Activated CD8-positive, alpha-beta memory T cell treated with anti-CD3 and anti-CD28 coated beads, Interleukin-2, amount 50 U/mL, for 1 hour (primary cell): ENCODE measurements around the gene TNFRSF11A.

ENCODE experiments used
- DNase-seq: peaks from one replicate; pipeline ENCODE4 v3.0.0-alpha.2; 2020; ENCODE audit errors: extremely low read depth

TNFRSF11A gene

DNA sequence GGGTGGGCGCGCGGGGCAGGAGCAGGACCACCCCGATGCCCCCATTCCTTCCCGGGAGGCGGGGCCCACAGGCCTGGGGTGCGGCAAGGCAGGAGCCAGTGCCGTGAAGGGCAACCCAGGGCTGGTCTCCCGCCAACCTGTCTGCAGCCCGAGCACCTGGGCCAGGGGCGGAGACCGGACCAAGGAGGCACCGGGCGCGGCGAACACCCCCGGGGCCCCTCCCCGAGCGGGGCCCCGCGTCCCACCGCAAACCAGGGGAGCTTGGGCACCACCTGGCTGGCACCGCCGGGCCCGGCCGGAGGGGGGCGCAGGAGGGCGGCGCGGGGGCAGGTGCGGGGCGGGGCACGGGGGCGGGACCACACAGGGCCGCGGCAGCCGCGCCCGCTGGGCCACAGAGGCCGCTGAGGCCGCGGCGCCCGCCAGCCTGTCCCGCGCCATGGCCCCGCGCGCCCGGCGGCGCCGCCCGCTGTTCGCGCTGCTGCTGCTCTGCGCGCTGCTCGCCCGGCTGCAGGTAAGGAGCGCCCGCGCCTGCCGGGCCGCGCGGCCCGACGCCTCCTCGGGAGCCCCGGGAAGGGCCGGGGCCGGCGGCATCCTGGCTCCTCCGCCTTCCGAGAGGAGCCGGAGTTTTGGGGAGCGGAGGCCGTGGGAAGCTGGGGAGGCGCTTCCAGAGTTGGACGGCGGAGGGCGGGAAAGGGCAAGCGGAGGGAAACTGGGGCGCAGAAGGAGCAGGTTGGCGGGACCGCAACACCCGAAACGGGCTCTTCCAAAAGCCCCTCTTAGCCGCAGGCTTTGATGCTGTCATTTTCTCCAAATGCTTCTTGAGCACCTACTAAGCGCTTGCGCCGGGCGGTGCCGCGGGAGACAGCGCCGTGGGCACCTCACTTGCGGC lies at the start of gene TNFRSF11A:
TSS of gene TNFRSF11A (plus strand) at position 394 of the 889 bp plus-strand sequence. CDS start at position 437, 43 bp downstream.
- no peak for DNase-seq

DNA sequence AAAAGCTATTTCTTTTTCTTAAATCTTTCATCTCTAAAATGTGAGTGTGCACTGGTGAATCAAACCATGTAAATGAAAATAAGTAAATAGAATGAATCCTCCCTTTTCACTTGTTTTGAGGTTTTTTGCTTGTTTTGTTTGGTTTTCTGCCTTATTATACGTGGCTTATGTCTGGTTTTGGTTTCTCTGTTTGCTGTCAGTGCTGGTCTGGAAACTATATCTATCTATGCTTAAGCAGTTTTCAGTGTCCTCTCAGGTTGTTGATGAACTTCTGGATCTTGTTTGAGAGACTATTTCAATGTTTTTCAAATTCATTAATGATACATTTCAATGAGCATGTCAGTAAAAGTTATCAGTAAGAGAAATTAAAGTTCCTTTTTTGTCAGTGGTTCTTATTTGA lies 48.1 kb upstream of the TNFRSF11A start:
- no peak for DNase-seq

DNA sequence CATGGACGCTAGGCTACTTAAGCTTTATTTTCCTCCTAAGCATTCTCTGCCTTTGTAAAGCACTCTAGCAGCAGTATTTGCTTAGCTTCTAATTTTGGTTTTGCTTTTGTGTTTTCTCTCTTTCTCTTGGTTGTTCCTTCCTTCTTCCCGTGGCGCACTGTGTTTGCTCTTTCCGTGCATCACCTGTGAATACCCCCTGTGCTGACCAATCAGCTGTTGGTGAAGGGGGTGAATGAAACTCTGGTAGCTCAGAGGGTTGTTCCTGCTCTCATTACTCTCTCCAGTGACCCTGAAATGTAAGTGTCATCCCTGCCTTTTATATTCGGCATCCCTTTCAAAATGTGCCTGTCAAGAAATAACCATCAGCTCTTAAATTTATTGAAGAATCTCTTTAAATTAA lies 45.5 kb upstream of the TNFRSF11A start:
- no peak for DNase-seq

DNA sequence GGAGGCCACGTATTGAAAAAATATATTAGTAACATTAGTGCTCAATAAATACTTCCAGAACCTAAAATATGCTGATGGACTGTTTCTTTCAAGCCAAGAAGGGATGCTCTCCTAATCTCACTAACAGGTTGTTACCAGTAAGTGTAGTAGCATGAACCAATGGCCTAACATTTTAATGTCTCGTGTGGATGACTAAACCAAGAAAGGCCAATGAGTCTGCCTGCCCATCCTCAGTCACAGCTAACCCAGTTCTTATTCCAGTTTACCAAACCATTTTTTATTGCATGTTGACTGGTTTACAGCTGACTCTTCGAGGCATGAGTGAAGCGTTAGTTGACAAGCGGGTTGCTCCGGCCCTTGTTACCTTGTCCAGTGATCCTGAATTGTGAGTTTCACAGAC lies 45.1 kb upstream of the TNFRSF11A start:
- no peak for DNase-seq

DNA sequence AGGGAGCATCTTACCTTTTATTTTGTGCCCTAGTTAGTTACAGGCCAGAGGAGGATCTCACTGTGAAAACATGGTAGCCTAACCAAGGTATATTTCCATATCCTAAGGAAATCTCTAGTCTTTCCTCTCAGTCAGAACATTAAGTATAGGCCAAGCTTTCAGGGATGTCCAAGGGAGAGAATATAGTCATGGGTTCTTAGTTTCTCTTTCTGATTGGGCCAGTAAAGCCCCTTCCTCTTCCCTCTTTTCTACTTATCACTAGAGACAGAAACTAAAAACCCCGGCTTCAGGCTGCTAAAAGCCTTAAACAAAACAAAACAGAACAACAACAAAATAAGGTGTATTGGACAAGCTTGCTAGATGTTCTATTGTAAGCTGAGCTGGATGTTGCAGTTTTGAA lies 44.3 kb upstream of the TNFRSF11A start:
- no peak for DNase-seq

DNA sequence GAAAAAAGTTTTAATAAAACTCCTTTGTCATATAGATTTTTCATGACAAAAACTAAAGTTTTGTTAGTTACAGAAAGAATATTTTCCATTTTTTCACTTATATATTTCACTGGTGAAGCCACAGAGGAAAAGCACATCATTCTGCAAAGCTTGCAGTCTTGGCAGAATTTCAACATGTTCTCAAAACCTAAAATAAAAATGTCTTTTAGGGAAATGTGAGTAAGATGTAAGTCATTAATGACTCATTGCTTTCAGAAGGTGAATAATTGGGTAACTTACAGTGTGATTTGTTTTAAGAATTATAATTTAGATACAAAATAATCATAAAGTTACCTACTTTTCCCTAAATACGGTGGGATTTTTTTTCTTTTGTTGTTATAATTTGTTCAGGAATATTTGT lies 43.4 kb upstream of the TNFRSF11A start:
- DNase-seq, result no peak

DNA sequence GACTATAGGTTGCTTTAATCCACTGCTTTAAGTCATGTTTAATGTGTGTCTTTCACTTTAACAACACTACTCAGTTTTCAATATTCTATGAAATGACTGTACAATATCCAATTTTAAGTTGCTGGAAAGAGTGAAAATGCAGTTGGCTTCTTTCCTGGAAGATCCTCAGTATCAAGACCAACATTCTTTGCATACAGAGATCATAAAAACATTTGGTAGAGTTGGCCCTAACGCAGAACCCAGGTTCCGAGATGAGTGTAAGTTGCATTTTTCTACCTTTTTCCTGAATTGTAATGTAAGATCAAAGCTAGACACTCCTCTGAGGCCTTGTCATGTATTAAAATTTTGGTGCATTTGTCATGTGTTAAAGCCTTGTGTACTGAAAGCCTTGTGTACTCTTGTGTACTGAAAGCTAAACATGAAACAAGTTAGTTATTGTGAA lies 42.9 kb upstream of the TNFRSF11A start:
- no peak for DNase-seq

DNA sequence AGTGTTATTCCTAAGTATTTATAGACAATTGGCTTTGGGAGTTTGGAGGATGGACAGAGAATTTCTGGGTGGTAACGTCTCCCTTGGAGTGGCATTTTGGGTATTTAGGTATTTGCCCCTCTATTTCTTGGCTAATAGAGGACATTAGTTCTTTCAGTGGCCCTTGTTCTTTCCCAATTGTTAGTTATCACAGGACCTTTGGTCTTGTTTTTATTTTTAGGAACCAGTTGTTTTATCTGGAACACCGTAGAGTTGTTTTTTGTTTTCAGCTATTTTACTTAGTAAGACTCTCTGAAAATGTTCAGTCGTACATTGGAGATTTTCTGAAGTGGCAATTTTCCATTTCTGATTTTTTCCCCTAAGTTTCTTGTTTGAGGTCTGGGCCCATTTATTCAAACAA lies 40.5 kb upstream of the TNFRSF11A start:
- DNase-seq, result no peak

DNA sequence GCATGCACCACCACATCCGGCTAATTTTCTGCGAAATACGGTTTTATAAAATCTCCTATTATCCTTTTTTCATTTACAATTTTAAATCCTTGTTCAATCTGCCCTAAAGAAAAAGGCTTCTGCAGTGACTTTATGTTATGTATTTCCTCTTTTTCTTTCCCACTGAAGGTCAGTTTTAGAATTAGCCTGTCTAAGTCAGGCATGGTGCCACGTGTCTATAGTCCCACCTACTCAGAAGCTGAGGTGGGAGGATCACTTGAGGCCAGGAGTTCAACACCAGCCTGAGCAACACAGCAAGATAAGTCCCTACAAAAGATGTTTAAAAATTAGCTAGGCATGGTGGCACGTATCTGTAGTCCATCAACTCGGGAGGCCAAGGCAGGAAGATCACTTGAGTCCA lies 39.8 kb upstream of the TNFRSF11A start:
- DNase-seq, result no peak

DNA sequence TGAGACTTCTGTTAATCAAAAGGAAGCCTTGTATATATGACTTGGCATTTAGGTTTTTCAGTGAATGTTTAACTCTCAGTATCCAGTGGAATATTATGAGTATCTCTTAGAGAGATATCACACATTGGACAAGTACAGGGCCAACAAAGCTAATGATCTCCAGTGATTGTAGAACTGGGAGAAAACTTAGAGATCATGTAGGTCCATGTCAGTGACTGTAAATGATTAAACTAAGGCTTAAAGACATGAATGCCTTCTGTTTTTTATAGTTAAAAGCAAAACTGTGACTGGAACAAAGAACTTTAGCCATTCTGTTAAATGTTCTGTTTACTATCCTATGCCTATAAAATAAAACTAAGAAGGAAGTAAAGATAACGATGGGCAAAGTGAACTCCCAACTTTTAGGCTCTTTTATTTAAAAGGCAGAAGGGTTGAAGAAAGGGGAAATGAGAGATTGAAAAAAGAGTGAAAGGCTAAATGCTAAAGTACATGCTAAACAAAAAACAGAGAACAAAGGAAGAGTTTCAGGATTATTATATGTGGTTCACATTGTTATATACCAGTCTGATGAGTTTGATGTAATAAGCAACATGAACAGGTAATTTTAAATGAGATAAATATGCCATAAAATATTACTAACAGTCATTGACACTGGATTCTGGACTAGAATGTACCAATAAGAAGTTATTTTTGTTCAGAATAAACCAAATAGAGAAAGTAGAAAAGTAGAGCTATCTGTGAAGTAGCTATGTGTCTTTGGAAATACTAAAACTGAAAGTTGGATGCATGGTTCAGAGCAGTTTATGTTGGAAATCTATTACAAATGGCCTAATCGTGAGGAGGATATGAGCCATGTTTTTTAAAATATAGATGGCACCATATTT lies 37.1 kb upstream of the TNFRSF11A start:
- DNase-seq, result no peak

DNA sequence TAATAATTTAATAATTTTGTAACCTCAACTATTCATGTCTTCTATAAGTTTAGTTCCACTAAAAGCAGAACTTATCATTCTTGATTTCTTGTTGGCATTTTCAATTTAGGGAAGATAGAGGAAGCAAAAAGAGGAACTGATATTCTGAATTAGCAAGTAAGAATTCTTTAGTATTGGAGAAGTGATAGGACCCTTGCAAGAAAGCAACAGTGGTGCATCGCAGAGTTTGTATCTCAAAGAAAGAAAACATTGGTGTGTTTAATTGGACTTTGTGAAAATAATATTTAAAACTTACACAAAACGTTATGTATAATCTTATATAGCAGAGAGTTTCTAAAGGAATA lies 36.5 kb upstream of the TNFRSF11A start:
- no peak for DNase-seq

DNA sequence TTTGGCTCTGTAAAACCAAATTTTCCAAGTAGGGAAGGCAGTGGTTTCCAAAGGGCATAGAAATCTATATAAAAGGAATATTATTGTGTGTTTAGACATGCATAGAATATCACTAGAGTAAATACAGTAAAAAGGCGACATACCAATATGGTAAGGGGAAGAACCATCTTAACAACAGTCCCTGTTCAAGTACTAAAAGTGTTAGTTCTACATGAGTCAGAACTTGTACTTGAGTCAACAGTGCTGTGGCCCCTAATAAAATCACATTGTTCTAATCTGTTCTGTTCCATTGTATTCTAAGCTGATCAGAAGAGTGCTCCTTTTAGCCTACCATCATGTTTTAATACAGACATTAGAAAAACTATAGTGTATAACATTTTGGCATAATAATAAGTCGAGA lies 36.1 kb upstream of the TNFRSF11A start:
- DNase-seq, result no peak

DNA sequence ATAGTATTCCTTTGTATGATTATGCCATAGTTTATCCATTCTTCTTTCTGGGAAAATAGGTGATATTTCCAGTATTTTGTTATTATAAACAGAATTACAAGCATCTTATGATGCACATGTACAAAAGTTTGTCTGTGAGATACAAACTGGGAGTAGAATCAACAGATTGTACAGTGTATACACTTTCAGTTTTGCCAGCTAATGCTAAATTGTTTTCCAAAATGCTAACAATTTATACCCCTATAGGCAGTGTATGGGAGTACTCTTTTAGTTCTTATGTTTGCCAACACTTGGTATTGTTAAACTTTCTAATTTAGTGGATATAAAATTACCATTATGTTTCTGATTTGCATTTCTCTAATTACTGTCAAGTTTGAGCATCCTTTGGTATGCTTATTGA lies 31.0 kb upstream of the TNFRSF11A start:
- DNase-seq, result no peak

DNA sequence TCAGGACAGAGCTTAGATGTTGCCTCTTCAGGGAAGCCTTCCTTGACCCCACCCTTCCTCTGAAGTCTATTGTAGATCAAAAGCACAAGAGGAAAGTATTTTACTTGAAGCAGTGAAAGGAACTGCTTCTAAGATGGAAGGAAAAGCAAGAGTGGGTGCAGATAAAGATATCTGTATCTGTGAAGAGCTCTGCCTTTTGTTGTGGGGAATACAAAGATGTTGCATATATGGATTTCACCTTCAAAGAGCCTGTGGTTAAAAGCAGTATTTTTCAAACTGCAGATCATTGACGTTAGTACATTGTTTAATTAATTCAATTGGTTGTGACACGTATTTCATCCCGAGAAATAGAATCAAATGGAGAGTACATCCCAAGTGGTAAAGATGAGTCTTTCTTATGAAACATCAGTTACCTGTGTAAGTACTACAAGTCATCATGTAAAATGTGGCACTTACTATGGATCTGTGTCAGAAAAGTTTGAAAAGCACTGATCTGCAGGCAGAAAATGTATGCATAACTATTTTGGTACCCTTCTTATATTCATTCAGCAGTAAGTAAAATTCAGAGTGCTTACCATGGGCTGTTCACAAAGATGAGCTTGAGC lies 24.6 kb upstream of the TNFRSF11A start:
- DNase-seq, result no peak

DNA sequence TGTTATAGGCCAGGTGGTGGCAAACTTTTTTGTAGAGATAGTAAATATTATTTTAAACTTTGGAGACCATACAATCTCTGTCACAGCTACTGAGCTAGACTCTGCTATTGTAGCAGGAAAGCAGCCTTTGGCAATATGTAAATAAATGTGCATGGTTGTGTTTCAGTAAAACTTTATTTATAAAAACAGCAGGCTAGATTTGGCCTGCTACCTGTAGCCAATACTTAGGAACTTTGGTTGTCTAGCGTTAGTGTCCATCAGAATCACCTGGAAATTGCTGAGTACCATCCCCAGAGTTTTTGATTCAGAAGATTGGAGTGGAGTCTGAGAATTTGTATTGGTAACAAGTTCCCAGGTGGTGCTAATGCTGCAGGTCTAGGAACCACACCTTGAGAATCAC lies 23.8 kb upstream of the TNFRSF11A start:
- DNase-seq, result no peak

DNA sequence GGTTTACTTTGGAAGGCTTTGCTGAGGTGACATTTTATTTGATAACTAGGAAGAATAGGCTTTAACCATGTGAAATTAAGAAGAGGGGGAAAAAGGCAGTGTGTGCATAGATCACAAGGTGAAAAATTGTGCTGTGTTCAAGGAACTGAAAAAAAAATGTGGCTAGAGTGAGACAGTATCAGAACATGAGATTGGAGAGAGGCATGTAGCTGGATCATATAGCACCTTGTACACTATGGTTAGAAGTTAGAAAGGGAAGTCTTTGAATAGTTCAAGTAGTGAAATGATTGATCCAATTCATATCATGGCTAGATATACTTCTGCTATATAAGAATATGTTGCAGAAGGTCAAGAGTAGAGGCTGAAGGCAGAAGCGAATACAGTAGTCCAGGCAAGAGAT lies 12.3 kb upstream of the TNFRSF11A start:
- no peak for DNase-seq

DNA sequence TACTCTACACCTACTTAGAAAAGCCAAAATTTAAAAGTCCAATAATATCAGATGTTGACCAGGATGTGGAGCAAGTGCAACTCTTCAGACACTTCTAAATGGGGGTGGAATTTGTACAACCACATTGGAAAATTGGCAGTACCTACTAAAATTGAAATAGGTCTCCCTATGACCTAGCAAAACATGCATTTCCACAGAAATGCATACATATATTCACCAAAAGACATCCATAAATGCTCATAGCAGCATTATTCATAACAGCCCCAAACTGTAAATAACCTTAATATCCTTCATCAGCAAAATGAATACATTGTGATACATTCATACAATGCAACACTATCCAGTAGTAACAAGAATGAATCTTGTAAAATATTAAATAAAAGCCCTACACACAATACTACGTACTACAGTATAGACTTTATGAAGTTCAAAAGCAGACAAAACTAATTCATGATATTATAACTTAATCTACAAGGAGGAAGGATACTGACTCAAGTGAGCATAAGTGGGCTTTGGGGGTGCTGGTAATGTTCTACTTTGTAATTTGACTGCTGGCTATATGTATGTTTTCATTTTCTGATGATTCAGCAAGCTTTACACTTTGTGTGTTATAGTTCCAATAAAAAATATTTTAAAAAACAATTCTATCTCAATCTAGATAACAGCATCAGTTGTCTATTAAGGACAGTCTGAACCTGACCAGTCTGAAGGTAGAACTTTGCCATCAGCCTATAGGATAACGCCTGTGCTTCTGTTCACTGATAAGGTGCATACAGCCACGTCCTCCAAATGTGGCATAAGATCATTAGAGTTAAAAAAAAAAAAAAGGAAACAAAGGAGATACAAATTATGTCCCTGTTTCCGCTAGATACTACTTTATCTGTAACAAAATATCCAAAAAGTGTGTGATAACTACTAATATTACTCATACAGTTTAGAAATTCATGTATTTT lies 6.6 kb upstream of the TNFRSF11A start:
- no peak for DNase-seq

DNA sequence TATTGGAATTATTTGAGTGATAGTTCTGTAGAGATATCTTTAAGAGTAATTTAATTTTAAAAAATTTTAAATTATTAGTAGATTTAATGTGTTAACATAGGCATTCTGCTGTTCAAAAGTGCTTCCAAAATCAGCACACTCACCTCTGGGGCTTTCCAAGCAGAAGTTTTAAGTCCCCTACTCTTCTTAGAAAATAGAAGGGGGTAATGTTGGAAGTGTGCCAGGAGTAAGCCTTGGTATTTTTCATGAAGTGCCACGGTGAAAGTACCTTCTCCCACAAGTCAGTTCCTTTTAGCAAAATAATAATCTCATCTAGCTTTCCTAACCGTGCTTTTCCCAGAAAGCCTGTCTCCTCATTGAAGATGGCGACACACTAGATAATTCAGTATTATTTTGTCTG lies 3.9 kb upstream of the TNFRSF11A start:
- no peak for DNase-seq

DNA sequence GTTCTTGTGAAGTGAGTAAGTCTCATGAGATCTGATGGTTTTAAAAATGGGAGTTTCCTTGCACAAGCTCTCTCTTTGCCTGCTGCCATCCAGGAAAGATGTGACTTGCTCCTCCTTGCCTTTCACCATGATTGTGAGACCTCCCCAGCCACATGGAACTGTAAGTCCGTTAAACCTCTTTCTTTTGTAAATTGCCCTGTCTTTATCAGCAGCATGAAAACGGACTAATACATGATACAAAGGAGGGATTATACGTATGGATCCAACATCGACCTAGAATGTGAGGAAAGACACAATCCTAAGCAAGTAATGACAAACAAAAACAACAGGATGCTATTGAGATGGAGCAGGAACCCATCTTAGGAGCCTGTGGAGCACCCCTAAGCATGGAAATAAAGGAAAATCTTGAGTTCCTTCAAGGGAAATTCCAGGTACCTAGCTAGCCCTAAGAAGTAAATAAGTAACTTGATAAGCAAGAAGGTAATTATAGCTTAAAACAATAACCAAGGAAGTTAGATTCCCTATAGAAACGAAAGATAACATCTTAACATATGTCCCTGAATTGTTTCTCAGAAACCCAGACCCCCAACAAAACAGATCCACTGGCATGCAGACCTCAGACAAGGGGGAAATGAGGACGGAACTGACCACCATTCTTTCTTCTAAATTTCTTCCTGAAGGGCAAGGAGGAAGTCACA lies 1.5 kb upstream of the TNFRSF11A start:
- no peak for DNase-seq

DNA sequence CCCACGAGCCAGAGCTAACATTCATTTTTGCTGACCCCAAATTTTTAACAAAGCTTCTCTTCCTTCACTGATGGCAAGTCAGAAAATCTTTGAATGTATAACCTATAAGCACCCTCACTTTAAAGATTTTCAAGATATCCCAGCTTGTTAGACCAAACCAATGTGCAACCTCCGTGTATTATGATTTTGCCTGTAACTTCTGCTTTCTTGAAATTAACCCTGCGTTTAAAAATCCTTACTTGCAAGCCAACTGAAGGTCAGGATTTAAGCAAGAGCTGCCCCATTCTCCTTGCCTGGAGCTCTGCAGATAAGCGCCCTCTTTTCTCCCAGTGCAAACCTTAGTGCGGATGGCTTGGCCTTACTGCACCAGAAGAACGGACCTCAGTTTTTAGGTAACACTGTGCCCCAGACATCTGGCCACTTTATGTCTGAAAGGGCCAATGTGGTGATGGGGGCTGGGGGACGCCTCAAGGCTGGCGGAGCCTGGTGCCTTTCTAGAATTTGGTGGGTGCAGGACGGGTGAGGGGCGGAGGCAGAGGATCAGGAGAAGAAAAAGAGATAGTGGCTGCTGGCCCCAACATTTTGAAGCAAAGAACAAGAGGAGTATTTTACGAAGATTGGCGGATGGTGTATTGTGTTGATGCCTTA lies 805 bp upstream of the TNFRSF11A start:
- no peak for DNase-seq
